AG10803 (cell line): ENCODE data around the gene MRPL27.

Source experiments
- DNase-seq: peaks from one replicate; pipeline ENCODE4 v3.0.0; 2010; ENCODE audit warnings: low read depth
- H3K4me3 ChIP-seq: 2 replicates; pipeline ENCODE4 v1.5.1; 2011; ENCODE audit warnings: mild to moderate bottlenecking, low read length, control low read depth
- CTCF ChIP-seq: conservative IDR thresholded peaks from 2 replicates; pipeline ENCODE4 v1.5.1; 2011; ENCODE audit warnings: mild to moderate bottlenecking, low read length, control low read depth, inconsistent platforms

The MRPL27 gene

GRCh38 chr17:50359005-50359699 lies 13.8 kb downstream of the MRPL27 start:
- DNase-seq: no peak
- no peak for TF ChIP-seq CTCF
- H3K4me3 ChIP-seq: no peak overlapping the region

GRCh38 chr17:50358177-50358576 lies 14.8 kb downstream of the MRPL27 start:
- no peak for TF ChIP-seq CTCF
- H3K4me3 ChIP-seq: no peak overlapping the region
- DNase-seq: no peak

GRCh38 chr17:50356892-50357510 lies 16.0 kb downstream of the MRPL27 start:
- H3K4me3 ChIP-seq: no peak overlapping the region
- DNase-seq: no peak
- TF ChIP-seq CTCF: no peak

GRCh38 chr17:50356418-50356817 lies 16.6 kb downstream of the MRPL27 start:
- no peak for TF ChIP-seq CTCF
- DNase-seq: no peak
- no peak overlapping the region for H3K4me3 ChIP-seq

- no peak overlapping the region for H3K4me3 ChIP-seq
- no peak for DNase-seq
- TF ChIP-seq CTCF: no peak
Measured at GRCh38 chr17:50355701-50356341, 17.2 kb downstream of the MRPL27 start.

- H3K4me3 ChIP-seq: no peak overlapping the region
- no peak for DNase-seq
- TF ChIP-seq CTCF: no peak
Measured at GRCh38 chr17:50355336-50355700, 17.7 kb downstream of the MRPL27 start.

- no peak for TF ChIP-seq CTCF
- H3K4me3 ChIP-seq: no peak overlapping the region
- DNase-seq: no peak
Measured at GRCh38 chr17:50354776-50355175, 18.2 kb downstream of the MRPL27 start.
